NCI-H1694 (cell line): Measurements from ENCODE around the gene CPNE6.
"Not testable (repeated sequence)": the region's sequence is repeated elsewhere in the genome, so short reads cannot be mapped to it uniquely, and the experiment has no call there.

Experiments
- DNase-seq: peaks from one replicate; lab custom pipeline; 2025; lab: John Stamatoyannopoulos, UW

The CPNE6 gene

DNA sequence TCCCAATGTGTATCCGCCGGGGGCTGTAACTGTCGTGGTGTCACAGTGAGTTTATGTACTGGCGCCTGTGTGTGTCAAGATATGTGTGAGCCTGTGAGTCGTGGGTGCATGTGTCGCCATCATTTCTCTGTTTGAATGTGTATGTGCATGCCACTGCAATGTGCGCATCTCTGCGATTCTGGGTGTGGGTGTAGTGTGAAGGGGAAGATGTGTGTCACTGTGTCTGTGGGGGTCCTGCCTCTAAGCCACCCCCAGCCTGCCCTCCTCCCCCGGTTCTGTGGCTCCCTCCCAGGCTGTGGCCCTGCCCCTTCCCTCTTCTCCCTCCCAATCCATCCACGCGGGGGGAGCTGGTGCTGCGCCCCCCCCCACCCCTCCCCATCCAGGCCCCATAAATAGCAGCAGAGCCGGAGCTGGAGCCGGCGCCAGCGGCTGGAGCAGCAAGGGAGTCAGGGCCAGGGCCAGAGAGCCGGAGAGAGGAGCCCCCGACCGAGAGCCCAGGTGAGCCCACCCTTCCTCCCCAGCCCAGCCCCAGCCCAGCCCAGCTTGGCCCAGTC, at the start of gene CPNE6:
Gene CPNE6, plus strand, starts transcription at position 419 of the 554 bp plus-strand sequence. CDS start 1,375 bp downstream, outside the sequence.
- no peak for DNase-seq

- not testable (repeated sequence) for DNase-seq
Observed at GRCh38 chr14:24024939-24025418, 46.4 kb upstream of the CPNE6 start.

DNA sequence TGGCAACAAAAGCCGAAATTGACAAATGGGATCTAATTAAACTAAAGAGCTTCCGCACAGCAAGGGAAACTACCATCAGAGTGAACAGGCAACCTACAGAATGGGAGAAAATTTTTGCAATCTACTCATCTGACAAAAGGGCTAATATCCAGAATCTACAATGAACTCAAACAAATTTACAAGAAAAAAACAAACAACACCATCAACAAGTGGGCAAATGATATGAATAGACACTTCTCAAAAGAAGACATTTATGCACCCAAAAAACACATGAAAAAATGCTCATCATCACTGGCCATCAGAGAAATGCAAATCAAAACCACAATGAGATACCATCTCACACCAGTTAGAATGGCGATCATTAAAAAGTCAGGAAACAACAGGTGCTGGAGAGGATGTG, 41.7 kb upstream of the CPNE6 start:
- not testable (repeated sequence) for DNase-seq

DNA sequence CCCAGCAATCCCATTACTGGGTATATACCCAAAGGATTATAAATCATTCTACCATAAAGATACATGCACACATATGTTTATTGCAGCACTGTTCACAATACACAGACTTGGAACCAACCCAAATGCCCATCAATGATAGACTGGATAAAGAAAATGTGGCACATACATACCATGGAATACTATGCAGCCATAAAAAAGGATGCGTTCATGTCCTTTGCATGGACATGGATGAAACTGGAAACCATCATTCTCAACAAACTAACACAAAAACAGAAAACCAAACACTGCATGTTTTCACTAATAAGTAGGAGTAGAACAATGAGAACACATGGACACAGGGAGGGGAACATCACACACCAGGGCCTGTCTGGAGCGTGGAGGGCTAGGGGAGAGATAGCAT, 40.0 kb upstream of the CPNE6 start:
- DNase-seq = not testable (repeated sequence)

- DNase-seq = no peak
Observed at GRCh38 chr14:24032727-24033418, 38.5 kb upstream of the CPNE6 start.

DNA sequence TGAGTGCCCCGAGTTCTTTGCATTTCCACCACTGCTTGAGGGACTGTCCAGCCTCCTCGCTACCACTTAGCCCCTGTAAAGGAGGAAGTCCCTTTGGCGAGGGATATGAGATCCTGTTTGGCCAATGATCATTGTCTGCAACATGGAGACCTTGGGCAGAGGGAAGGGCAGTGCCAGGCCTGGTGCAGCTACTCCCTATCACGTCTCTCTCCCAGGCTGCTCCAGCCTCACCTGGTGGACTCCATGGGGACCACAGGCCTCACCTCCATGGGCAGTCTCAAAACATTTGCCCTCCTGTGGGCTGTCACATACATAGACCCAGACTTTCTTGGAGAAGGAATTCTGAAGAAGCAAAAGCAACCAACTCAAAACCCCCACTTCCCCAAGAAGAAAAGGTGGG, 35.6 kb upstream of the CPNE6 start:
- not testable (repeated sequence) for DNase-seq

- DNase-seq = peak; percentile 56
Observed at GRCh38 chr14:24036169-24036962, 35.0 kb upstream of the CPNE6 start.

- not testable (repeated sequence) for DNase-seq
Observed at GRCh38 chr14:24036963-24037657, 34.3 kb upstream of the CPNE6 start.

- no peak for DNase-seq
Observed at GRCh38 chr14:24037658-24038037, 33.7 kb upstream of the CPNE6 start.

- no peak for DNase-seq
Observed at GRCh38 chr14:24038686-24039085, 32.7 kb upstream of the CPNE6 start.

DNA sequence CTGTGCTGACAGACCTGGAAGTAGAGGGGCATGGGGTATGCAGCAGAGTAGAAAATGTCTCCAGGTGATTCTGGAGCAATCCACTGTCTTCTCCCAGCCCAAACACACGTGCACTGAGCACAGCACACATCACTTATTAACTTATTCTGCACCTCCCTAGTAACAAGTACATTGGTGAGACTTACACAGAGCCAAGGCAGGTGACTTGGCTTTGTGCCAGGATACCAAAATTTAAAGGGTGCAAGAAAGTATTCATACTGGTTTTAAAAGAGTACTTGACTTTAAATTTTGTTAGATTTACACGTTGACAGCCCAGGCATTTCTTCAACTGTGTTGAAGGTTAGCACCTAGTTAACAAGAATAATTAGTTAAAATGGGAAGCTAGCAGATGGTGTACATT, 30.7 kb upstream of the CPNE6 start:
- DNase-seq = no peak

GRCh38 chr14:24042746-24043145, 28.6 kb upstream of the CPNE6 start:
- DNase-seq = peak; percentile 56

DNA sequence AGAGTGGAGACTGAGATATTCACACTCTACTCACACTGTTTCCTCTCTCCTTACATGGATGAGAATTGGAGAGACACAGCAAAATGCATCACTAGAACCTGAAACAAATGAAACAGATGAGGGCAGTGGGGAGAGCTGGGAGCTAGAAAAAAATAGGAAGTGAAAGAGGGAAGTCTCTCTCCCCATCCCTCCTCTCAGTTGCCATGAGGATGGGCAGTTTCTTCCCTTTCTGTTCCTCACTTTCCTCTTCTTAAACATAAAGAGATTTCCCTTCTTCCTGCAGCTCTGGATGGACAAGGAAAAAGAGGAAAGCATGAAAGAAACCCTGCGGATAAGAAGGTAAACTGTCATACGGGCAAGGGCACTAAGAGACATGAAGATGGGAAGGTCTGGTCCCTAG, 22.4 kb upstream of the CPNE6 start:
- not testable (repeated sequence) for DNase-seq

DNA sequence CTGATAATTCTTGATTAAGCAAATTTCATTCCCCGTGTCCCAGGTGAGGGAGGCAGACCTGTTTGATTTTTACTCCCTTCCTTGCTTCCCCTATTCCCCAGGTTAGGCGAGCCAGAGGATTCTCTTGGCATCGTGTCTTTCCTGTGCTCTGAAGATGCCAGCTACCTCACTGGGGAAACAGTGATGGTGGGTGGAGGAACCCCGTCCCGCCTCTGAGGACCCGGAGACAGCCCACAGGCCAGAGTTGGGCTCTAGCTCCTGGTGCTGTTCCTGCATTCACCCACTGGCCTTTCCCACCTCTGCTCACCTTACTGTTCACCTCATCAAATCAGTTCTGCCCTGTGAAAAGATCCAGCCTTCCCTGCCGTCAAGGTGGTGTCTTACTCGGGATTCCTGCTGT, 20.6 kb upstream of the CPNE6 start:
- DNase-seq = not testable (repeated sequence)

GRCh38 chr14:24051176-24051788, 20.1 kb upstream of the CPNE6 start:
- no peak for DNase-seq

GRCh38 chr14:24051789-24052655, 19.3 kb upstream of the CPNE6 start, which contains the start of gene CARMIL3:
TSS of gene CARMIL3 (plus strand) at chr14:24052009. CDS start at chr14:24052154, 145 bp downstream.
- DNase-seq = peak; percentile 31

- no peak for DNase-seq
Observed at GRCh38 chr14:24052656-24053547, 18.5 kb upstream of the CPNE6 start.

DNA sequence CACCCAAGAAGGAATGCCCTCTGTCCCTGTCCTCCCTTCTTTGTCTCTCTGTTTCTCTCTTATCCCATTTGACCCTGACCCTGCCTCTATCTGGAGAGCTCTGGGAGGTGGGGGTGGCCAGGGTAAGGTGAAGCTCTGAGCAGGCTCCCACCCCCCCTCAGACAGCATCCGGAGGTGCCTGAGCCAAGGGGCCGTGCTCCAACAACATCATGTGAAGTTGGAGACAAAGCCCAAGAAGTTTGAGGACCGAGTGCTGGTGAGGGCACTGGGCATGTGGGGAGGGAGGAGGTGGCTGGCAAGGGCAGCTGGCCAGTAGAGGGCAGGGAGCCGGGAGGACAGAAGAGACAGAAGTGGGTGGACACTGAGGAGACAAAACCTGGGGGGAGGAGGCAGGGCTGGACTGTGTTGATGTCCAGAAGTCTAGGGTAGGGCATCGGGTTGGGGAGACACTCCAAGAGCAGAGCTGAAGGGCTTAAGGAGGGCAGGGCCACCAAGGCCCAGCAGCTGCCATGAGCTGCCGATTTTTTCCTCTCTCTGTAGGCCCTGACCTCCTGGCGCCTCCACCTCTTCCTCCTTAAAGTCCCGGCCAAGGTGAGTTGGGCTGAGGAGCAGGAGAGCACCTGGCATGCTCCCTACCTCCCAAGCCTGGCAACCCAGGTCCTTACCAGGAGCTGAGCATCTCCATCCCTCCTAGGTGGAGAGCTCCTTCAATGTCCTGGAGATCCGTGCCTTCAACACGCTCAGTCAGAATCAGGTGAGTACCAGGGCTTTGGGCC, 17.6 kb upstream of the CPNE6 start:
- DNase-seq = no peak

- DNase-seq = no peak
Observed at GRCh38 chr14:24054324-24054641, 17.1 kb upstream of the CPNE6 start.
